IMR-90 (cell line): ENCODE results near the gene NBEAL1. TPM values are rescaled to one million over a fixed set of nuclear protein-coding genes. Genes with fewer than 3 reads are reported as not detected.

Experiments used
- ATAC-seq: fragments of 200-7000 bp; cut with Tn5 transposase; 2 replicates; pipeline ENCODE4 v1.9.1; 2020; ENCODE audit warnings: low read depth, mild to moderate bottlenecking, moderate library complexity
- BruUV-seq: library from RNA; stranded (reverse); fragments of 400-500 nt; replicated peaks from 2 replicates; lab custom pipeline; 2021; lab: Mats Ljungman, UMichigan
- CTCF ChIA-PET: fragments of 300-600 bp; formaldehyde crosslinking; extraction: SDS; loops from one replicate; lab custom pipeline; 2021; ENCODE audit warnings: antibody characterized with exemption; lab: Yijun Ruan, JAX
- POLR2A ChIA-PET: fragments of 300-600 bp; sonication (Branson Sonifier 250); formaldehyde crosslinking; loops from one replicate; lab custom pipeline; 2022; ENCODE audit warnings: antibody characterized with exemption; ENCODE audit not compliant: unreplicated experiment; lab: Charles Lee
- DNase-seq: peaks from one replicate; pipeline ENCODE4 v3.0.0; 2013
- H2AFZ ChIP-seq: replicated peaks from 2 replicates; pipeline ENCODE3; 2013; ENCODE audit warnings: low read length, mild to moderate bottlenecking; ENCODE audit not compliant: poor library complexity
- H2AK5ac ChIP-seq: 2 replicates; pipeline ENCODE4 v1.6.1; 2013; ENCODE audit warnings: low read depth, low read length, inconsistent platforms
- H2AK9ac ChIP-seq: replicated peaks from 2 replicates; pipeline ENCODE3; 2013; ENCODE audit warnings: mild to moderate bottlenecking, low read depth, low read length, moderate library complexity; ENCODE audit not compliant: poor library complexity
- H2BK120ac ChIP-seq: 2 replicates; pipeline ENCODE4 v1.6.1; 2013; ENCODE audit warnings: low read depth, low read length, inconsistent platforms
- H2BK15ac ChIP-seq: 3 replicates; pipeline ENCODE4 v1.6.1; 2013; ENCODE audit warnings: low read depth, low read length, inconsistent platforms
- H2BK20ac ChIP-seq: 2 replicates; pipeline ENCODE4 v1.6.1; 2013; ENCODE audit warnings: low read depth, mild to moderate bottlenecking, inconsistent platforms, low read length, moderate library complexity
- H2BK5ac ChIP-seq: 2 replicates; pipeline ENCODE4 v1.6.1; 2013; ENCODE audit warnings: mild to moderate bottlenecking, low read depth, low read length, inconsistent platforms; ENCODE audit not compliant: poor library complexity, severe bottlenecking
- H3K14ac ChIP-seq: replicated peaks from 2 replicates; pipeline ENCODE4 v1.6.1; 2013; ENCODE audit warnings: low read depth, low read length, inconsistent platforms
- H3K18ac ChIP-seq: 2 replicates; pipeline ENCODE4 v1.6.1; 2013; ENCODE audit warnings: low read depth, low read length, control low read depth
- H3K23ac ChIP-seq: 2 replicates; pipeline ENCODE4 v1.6.1; 2013; ENCODE audit warnings: low read depth, low read length, inconsistent platforms
- H3K27ac ChIP-seq: 2 replicates; pipeline ENCODE4 v1.5.1; 2013; ENCODE audit warnings: mild to moderate bottlenecking, control low read depth, low read length; ENCODE audit not compliant: insufficient read depth
- H3K27me3 ChIP-seq: 2 replicates; pipeline ENCODE4 v1.6.1; 2013; ENCODE audit warnings: low read length; ENCODE audit not compliant: control insufficient read depth, insufficient read depth
- H3K36me3 ChIP-seq: 2 replicates; pipeline ENCODE4 v1.6.1; 2013; ENCODE audit warnings: low read length, mixed read lengths; ENCODE audit not compliant: control insufficient read depth, insufficient read depth
- H3K4ac ChIP-seq: 2 replicates; pipeline ENCODE4 v1.6.1; 2013; ENCODE audit warnings: low read depth, low read length, inconsistent platforms
- H3K4me1 ChIP-seq: 2 replicates; pipeline ENCODE4 v1.6.1; 2013; ENCODE audit warnings: low read length, mixed read lengths; ENCODE audit not compliant: control insufficient read depth, insufficient read depth
- H3K4me2 ChIP-seq: 2 replicates; pipeline ENCODE4 v1.6.1; 2013; ENCODE audit warnings: low read depth, mild to moderate bottlenecking, control low read depth, low read length, moderate library complexity
- H3K4me3 ChIP-seq: 2 replicates; pipeline ENCODE4 v1.5.1; 2013; ENCODE audit warnings: low read depth, mild to moderate bottlenecking, control low read depth, low read length, moderate library complexity; ENCODE audit not compliant: insufficient read depth
- H3K56ac ChIP-seq: 2 replicates; pipeline ENCODE4 v1.6.1; 2013; ENCODE audit warnings: low read length, inconsistent platforms; ENCODE audit not compliant: insufficient read depth; ENCODE audit errors: extremely low read depth
- H3K79me1 ChIP-seq, 2 experiments: 2 replicates each; pipeline ENCODE4 v1.6.1; 2013; ENCODE audit warnings: low read length in 2 of 2, inconsistent platforms in 1 of 2, low read depth in 1 of 2
- H3K9ac ChIP-seq: 2 replicates; pipeline ENCODE4 v1.6.1; 2013; ENCODE audit warnings: low read depth, low read length, control low read depth
- H3K9me1 ChIP-seq: 2 replicates; pipeline ENCODE4 v1.6.1; 2013; ENCODE audit warnings: low read length, inconsistent platforms; ENCODE audit not compliant: insufficient read depth
- H3K9me3 ChIP-seq: 2 replicates; pipeline ENCODE4 v1.6.1; 2013; ENCODE audit warnings: low read length; ENCODE audit not compliant: control insufficient read depth, insufficient read depth
- H4K20me1 ChIP-seq: 2 replicates; pipeline ENCODE4 v1.6.1; 2013; ENCODE audit warnings: low read length, inconsistent platforms; ENCODE audit not compliant: insufficient read depth
- H4K5ac ChIP-seq: 2 replicates; pipeline ENCODE4 v1.6.1; 2013; ENCODE audit warnings: mild to moderate bottlenecking, low read depth, low read length, control low read depth
- H4K8ac ChIP-seq, 2 experiments: 2 replicates each; pipeline ENCODE4 v1.6.1; 2013; ENCODE audit warnings: low read depth in 2 of 2, low read length in 2 of 2, control low read depth in 1 of 2, inconsistent platforms in 1 of 2
- H4K91ac ChIP-seq: 2 replicates; pipeline ENCODE4 v1.6.1; 2013; ENCODE audit warnings: low read depth, low read length, inconsistent platforms; ENCODE audit not compliant: insufficient read depth
- BHLHE40 ChIP-seq: fragments of 150-350 bp; IDR thresholded peaks from 2 replicates; pipeline ENCODE4 v1.6.1; 2016; ENCODE audit warnings: mild to moderate bottlenecking, low read depth, low read length
- CEBPB ChIP-seq: IDR thresholded peaks from 2 replicates; pipeline ENCODE4 v1.6.1; 2012; ENCODE audit warnings: low read depth, low read length, improper control_type of control experiment
- CHD1 ChIP-seq: IDR thresholded peaks from 2 replicates; pipeline ENCODE4 v1.6.1; 2012; ENCODE audit warnings: low read depth, low read length, improper control_type of control experiment
- CTCF ChIP-seq: conservative IDR thresholded peaks from 2 replicates; pipeline ENCODE4 v1.5.1; 2012; ENCODE audit warnings: mild to moderate bottlenecking, low read depth, low read length, improper control_type of control experiment
- ELK1 ChIP-seq: fragments of 150-350 bp; IDR thresholded peaks from 2 replicates; pipeline ENCODE4 v1.6.1; 2016; ENCODE audit warnings: low read depth, mild to moderate bottlenecking, low read length, moderate library complexity, borderline replicate concordance
- FOS ChIP-seq: fragments of 150-350 bp; IDR thresholded peaks from 2 replicates; pipeline ENCODE4 v1.6.1; 2016; ENCODE audit warnings: low read depth, low read length
- MAFK ChIP-seq: IDR thresholded peaks from 2 replicates; pipeline ENCODE4 v1.6.1; 2012; ENCODE audit warnings: low read depth, low read length, improper control_type of control experiment
- MAZ ChIP-seq: IDR thresholded peaks from 2 replicates; pipeline ENCODE4 v1.6.1; 2012; ENCODE audit warnings: low read depth, mild to moderate bottlenecking, low read length, improper control_type of control experiment, moderate library complexity, borderline replicate concordance
- MXI1 ChIP-seq: IDR thresholded peaks from 2 replicates; pipeline ENCODE4 v1.6.1; 2012; ENCODE audit warnings: low read depth, mild to moderate bottlenecking, low read length, moderate library complexity, borderline replicate concordance
- NFE2L2 ChIP-seq: fragments of 150-350 bp; IDR thresholded peaks from 2 replicates; pipeline ENCODE4 v1.6.1; 2016; ENCODE audit warnings: low read depth, mild to moderate bottlenecking, low read length
- POLR2A ChIP-seq: IDR thresholded peaks from 2 replicates; pipeline ENCODE4 v1.6.1; 2012; ENCODE audit warnings: mild to moderate bottlenecking, low read depth, low read length
- RAD21 ChIP-seq: IDR thresholded peaks from 2 replicates; pipeline ENCODE4 v1.6.1; 2012; ENCODE audit warnings: low read length, improper control_type of control experiment
- RCOR1 ChIP-seq: IDR thresholded peaks from 2 replicates; pipeline ENCODE4 v1.6.1; 2012; ENCODE audit warnings: mild to moderate bottlenecking, low read length, improper control_type of control experiment; ENCODE audit not compliant: insufficient replicate concordance
- RFX5 ChIP-seq: IDR thresholded peaks from 2 replicates; pipeline ENCODE4 v1.8.0; 2012; ENCODE audit warnings: low read depth, mild to moderate bottlenecking, low read length, moderate library complexity
- SMC3 ChIP-seq: fragments of 150-350 bp; IDR thresholded peaks from 2 replicates; pipeline ENCODE4 v1.6.1; 2016; ENCODE audit warnings: low read depth, mild to moderate bottlenecking, antibody characterized with exemption, low read length, moderate library complexity
- USF2 ChIP-seq: fragments of 150-350 bp; IDR thresholded peaks from 2 replicates; pipeline ENCODE4 v1.6.1; 2017; ENCODE audit warnings: mild to moderate bottlenecking, antibody characterized with exemption, low read length, low read depth
- WGBS, 2 experiments: methylation state at CpG; one replicate each; pipeline versions ENCODE4 v1.1.5 to v1.1.7; 2013; ENCODE audit warnings: missing lambda C conversion rate in 2 of 2; ENCODE audit not compliant: insufficient read length in 1 of 2; ENCODE audit errors: extremely low coverage in 2 of 2; 5-methylcytosine and 5-hydroxymethylcytosine counted together
- dilution Hi-C: fragments of 300-500 bp; cut with HindIII; formaldehyde crosslinking; loops from one replicate; pipeline ENCODE4 v1.14.3; 2018; ENCODE audit warnings: low sequenced_read_pairs; ENCODE audit not compliant: unreplicated experiment
- in situ Hi-C: fragments of 300-500 bp; cut with MboI; formaldehyde crosslinking; loops from 3 replicates; pipeline ENCODE4 v1.14.3; 2019; ENCODE audit warnings: low sequenced_read_pairs, inconsistent platforms, mixed read lengths
- intact Hi-C: fragments of 100-400 bp; cut with micrococcal nuclease; formaldehyde crosslinking; loops from 2 replicates; pipeline ENCODE4 v1.10.0; 2022
- polyA plus RNA-seq, 3 experiments: library from polyadenylated mRNA; depleted of rRNA; stranded (reverse); fragments of >200 nt; gene quantifications; 2 replicates each; pipeline ENCODE4 v1.2.3, GENCODE V29; 2012; ENCODE audit warnings: low replicate concordance in 1 of 3
- total RNA-seq: library from RNA; depleted of rRNA; stranded (reverse); fragments of >200 nt; gene quantifications from 2 replicates; pipeline ENCODE4 v1.2.3, GENCODE V29; 2012

NBEAL1 gene
- total and polyA plus RNA-seq, 2 of the 4 experiments (the other 2 are of a cell fraction) = 6.4 to 38.0 TPM

GRCh38 chr2:203070701-203071100, 56.0 kb downstream of the NBEAL1 start:
- CTCF ChIA-PET = no interaction called here
- Histone ChIP-seq H2BK5ac (no peak overlapping the region), H2BK20ac (no peak overlapping the region), H2AK5ac (no peak overlapping the region), H3K4ac (no peak overlapping the region), H3K23ac (no peak overlapping the region), H4K91ac (no peak overlapping the region), H3K18ac (no peak overlapping the region), H2AK9ac (no peak overlapping the region), H4K8ac (no peak overlapping the region), H4K20me1 (no peaks in the 10 kb centered on the region), H3K79me1 (peaks cover 5 to 12% of the 10 kb centered on the region in 2 experiments; a peak in 2 of 4 replicates), H2AFZ (no peak overlapping the region), H4K5ac (no peak overlapping the region), H3K9me3 (no peaks in the 10 kb centered on the region), H3K4me2 (no peak overlapping the region), H3K27ac (no peak overlapping the region), H3K27me3 (no peaks in the 10 kb centered on the region), H3K4me3 (no peak overlapping the region), H3K9ac (no peak overlapping the region), H3K14ac (no peak overlapping the region), H3K56ac (no peak overlapping the region), H2BK15ac (no peak overlapping the region), H3K9me1 (no peaks in the 10 kb centered on the region), H3K4me1 (no peaks in the 10 kb centered on the region), H3K36me3 (peaks cover 22% of the 10 kb centered on the region), H2BK120ac (no peak overlapping the region)
- BruUV-seq = no TSS peak
- DNase-seq (no peak), ATAC-seq (no peak)
- dilution Hi-C loops (no loop called here), in situ Hi-C loops (no loop called here), intact Hi-C loops (no loop called here)
- POLR2A ChIA-PET = no interaction called here
- TF ChIP-seq MAFK = no peak
- TF ChIP-seq NFE2L2 = no peak
- TF ChIP-seq POLR2A = no peak
- no peak for TF ChIP-seq MXI1
- no peak for TF ChIP-seq FOS
- no peak for TF ChIP-seq CEBPB
- TF ChIP-seq USF2 = no peak
- TF ChIP-seq CHD1 = no peak
- TF ChIP-seq ELK1 = no peak
- TF ChIP-seq RAD21 = no peak
- TF ChIP-seq BHLHE40 = no peak
- TF ChIP-seq RFX5 = no peak
- TF ChIP-seq RCOR1 = no peak
- no peak for TF ChIP-seq SMC3
- TF ChIP-seq CTCF = no peak
- TF ChIP-seq MAZ = no peak
- WGBS, 2 experiments = no CpG with 5 or more reads among the region's 2 CpGs
